ENCODE results near the gene GCN1.

GCN1 gene

DNA sequence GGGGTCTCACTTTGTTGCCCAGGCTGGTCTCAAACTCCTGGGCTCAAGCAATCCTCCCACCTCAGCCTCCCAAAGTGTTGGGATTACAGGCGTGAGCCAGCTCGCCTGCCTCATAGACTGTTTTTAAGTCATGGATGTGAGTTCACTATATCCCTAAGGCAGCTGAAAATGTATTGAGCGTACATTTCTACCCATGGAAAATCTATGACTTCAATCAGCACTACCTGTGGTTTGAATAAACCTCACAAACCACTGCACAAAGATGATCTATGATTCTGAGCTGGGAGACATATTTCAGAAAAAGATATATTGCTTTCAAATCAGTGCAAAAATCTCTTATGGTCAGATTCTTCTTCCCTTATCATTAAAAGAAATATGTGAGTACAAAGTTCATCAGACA is 22.5 kb downstream of the GCN1 start:
- no peak for DNase-seq

- no peak for DNase-seq
These were observed 23.9 kb downstream of the GCN1 start for GRCh38 chr12:120170631-120171030.

DNA sequence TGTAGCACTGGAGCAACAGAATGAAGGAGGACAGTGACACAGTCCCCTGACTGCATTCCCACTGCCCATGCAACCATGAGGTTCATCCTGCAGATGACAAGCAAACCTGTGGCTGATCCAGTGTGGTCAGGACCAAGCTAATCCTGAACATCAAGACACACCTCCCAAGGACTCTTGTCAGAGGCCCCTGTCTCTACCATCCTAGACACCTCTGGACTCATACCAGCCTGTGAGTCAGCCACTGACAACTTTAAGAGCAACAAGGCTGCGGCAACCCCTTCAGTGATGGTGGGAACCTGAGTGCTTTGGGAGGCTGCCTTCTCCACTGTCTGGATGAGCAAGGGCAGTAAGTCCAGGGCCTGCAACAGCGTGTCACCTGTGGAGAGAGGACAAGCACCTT is 24.6 kb downstream of the GCN1 start:
- DNase-seq, result no peak

- no peak for DNase-seq
These were observed 26.2 kb downstream of the GCN1 start for GRCh38 chr12:120168337-120168736.

GRCh38 chr12:120167529-120168095 is 26.9 kb downstream of the GCN1 start:
- DNase-seq, result no peak

DNA sequence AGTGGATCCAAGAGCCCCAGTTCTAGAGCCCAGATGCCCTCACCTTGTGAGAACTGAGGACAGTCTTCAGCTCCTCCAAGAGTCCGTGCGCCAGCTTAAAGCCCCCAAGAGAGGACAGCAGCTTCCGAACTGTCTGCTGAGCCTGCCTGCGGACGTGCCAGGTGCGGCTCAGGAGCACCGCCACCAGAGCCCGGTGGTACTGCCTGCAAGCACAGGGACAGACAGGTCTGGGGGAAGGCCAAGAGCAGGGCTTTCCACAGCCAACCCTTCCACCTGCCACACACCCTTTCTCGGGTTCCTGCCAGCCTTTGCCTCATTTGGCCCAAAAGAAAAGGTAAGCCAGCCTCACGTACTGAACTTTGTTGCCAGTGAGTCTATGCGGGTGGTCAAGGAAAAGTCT is 30.2 kb downstream of the GCN1 start:
- no peak for DNase-seq

GRCh38 chr12:120162763-120163162 is 31.8 kb downstream of the GCN1 start:
- DNase-seq, result no peak

GRCh38 chr12:120161852-120162251 is 32.7 kb downstream of the GCN1 start:
- DNase-seq, result no peak

DNA sequence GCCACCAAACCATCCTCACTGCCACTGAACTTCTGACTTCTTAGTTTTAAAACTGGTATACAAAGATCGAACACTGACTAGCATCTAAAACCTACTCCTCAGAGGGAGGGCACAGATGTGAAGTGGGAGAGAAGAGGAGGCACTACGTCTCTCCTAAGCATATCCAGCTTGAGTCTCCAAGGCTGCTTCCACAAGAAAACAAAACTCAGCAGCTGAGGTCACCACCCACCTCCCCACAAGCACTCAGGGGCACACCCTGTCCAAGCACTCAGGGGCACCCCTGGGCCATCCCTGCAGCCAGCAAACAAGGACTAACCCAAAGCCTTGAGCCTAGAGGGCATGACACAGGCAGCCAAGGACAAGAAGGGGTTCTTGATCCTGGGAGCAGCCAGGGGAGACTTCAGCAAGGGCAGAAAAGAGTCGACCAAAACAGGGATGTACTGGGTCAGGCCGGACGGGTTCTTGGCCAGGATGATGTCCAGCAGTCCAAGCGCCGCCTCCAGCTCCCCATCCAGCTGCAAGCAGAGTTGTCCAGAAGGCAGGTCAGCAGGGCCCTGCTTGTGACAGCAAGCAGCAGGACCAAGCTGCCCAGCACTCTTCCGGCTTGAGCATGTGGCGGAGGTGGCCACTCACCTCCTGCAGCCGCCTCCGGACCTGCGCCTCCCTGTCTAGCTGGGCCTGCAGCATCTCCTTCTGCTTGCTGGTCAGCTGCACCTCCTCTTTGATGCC is 34.8 kb downstream of the GCN1 start:
- no peak for DNase-seq

DNA sequence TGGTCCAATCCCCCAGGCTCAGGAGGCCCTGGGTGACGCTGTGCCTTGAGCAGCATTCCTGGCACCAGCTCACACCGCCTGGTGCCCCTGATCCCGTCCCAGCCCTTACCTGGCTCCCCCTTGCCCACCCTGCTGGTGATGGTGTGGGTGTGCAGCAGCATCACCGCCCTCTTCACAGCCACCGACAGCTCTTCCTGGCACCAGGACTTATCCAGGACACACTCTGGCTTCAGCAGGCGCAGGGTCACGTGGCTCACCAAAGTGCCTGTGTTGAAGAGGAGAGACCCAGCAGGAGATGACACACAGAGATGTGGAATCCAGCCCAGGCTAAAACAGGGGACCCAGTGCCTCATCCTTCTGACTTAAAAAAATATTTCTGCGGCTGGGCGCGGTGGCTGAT is 36.2 kb downstream of the GCN1 start:
- no peak for DNase-seq

DNA sequence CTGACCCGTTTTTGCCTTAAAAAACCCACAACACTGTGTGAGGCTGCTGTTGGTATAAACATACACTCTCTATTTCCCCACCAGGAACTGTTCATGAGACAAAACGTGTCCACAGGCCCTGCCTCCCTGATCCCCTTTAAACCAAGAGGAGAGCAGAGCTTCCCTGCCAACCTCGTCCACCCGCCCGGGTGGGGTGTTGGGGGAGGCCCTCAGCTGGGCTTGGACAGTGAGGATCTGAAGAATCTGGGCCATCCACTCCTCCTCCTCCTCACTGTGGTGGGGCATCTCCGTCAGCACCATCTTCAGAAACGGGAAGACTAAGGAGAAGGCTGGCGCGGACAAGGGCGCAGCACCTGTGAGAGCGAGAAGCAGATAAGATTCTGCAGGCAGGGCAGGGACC is 36.8 kb downstream of the GCN1 start:
- DNase-seq, result no peak

DNA sequence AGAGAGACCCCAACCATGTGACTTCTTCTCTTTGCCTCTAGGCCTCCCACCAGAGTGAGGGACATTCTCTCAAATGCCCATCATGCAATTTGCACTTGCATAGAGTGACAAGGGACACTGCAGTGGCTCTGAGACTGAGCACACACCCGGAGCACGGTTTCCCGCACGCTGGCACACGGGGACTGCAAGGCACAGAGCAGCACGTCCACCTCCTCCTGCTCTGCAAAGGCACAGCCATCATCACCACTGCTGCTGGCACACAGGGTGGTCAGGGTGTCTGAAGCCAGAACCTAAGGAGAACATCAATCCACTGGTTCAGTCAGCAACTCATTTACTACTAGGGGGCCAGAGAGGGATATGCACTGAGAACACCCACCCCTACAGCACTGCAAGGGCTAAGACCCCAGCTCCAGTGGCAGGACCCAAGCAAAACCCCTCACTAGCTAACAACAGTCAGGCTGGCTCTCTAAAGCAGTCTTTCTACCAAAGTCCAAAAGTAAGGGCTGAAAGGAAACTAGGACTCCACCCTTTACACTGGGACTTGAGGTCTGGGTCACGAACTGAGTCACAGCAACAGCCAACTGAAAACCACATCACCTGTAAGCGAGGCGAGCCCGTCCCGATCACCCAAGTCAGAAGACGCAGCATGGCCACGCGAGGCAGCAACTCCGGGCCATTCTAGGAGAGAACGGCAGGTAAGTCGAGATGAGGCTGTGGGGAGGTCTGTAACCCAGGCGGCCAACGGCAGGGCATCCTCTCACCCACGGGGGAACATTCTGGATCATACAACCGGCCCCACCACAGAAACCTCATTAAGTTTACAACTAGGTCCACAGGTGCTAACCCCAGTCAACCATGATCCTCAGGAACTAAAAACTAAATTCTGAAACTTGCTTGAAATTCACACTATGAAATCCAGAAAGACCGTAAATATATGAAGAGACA is 37.9 kb downstream of the GCN1 start:
- no peak for DNase-seq

- DNase-seq, result no peak
These were observed 39.4 kb downstream of the GCN1 start for GRCh38 chr12:120155072-120155471.

DNA sequence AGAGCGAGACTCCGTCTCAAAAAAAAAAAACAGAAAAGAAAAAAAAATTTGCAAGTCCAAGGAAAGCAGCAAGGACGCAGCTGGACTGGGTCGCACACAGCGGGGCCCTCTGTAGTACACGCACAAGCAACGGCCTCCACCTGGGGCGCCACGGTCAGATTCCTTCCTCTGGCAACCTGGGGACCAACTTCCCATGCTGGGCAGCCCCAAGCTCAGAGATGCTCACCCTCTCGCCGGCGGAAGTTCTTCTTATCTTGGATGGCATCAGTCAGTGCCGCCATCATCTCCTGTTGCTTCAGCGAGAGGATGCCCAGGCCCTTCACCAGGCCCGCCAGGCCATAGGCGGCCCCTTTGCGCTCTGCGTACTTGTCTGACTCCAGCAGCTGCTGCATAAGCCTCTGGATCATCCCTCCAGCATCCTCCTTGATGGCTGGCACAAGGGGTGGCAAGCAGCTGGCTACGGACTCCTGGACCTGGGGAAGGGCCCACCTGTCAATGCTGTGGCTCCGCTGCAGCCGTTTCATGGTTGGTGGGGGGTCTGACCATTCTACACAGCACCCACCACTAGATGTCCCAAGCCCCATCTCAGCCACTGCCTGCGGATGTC is 43.5 kb downstream of the GCN1 start:
- no peak for DNase-seq

- no peak for DNase-seq
These were observed 46.5 kb downstream of the GCN1 start for GRCh38 chr12:120148011-120148410.

GRCh38 chr12:120145164-120145563 is 49.4 kb downstream of the GCN1 start:
- DNase-seq, result no peak

GRCh38 chr12:120144215-120144614 is 50.3 kb downstream of the GCN1 start:
- no peak for DNase-seq

- no peak for DNase-seq
These were observed 52.2 kb downstream of the GCN1 start for GRCh38 chr12:120142231-120142877.

- no peak for DNase-seq
These were observed 53.2 kb downstream of the GCN1 start for GRCh38 chr12:120141336-120141735.

DNA sequence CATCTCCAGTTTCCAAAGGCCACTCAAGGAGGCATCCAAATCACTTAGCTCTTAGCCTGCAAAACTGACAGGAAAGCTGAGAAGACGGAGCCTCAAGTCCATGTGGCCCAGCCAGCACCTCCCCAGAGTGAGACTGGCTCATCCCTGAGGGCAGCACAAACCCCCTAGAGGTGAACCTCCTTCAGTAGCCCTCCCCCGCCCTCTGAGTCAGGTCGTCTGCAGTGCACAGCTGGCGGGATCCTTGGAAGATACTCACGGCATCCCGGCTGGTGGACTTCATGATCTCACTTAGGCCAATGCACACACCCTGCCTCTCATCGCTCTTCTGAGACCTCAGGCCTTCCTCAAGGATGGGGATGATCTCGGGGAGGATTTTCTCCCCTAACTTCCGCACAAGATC is 53.9 kb downstream of the GCN1 start:
- no peak for DNase-seq

- DNase-seq, result no peak
These were observed 54.6 kb downstream of the GCN1 start for GRCh38 chr12:120139958-120140357.

GRCh38 chr12:120138366-120138765 is 56.1 kb downstream of the GCN1 start:
- DNase-seq, result no peak

- no peak for DNase-seq
These were observed 56.7 kb downstream of the GCN1 start for GRCh38 chr12:120137833-120138232.

All from activated CD4-positive, CD25-positive, alpha-beta regulatory T cell (primary cell).